ENCODE measurements around the gene MAML3. TPM values are rescaled to one million over a fixed set of nuclear protein-coding genes. Genes with fewer than 3 reads are reported as not detected.

Gene MAML3
- total and polyA plus RNA-seq, 9 donors, result 11.1 to 23.8 (median 14.9) TPM

GRCh38 chr4:140149846-140150635 lies 3.9 kb downstream of the MAML3 start:
- WGBS, 3 donors, result 0 to 1% (median 0%) methylated on average over 18 to 20 of the region's 20 CpGs
- H3K27ac ChIP-seq, result peak overlapping the region; percentile 96 to 99
- H3K27me3 ChIP-seq, result no peaks in the 10 kb centered on the region
- no peaks in the 10 kb centered on the region for H3K9me3 ChIP-seq
- DNase-seq, result peak; percentile 78 to 85 (median 83)
- H3K36me3 ChIP-seq, result no peaks in the 10 kb centered on the region
- H3K4me3 ChIP-seq, result peak overlapping the region; percentile 50
- intact Hi-C loops (cut with DNase I), result loop anchor here (2.0 to 10.0 kb wide), 15 partner anchors 85 to 495 kb away; no protein-coding TSS in a partner anchor
- peak in 1 of 3 donors; percentile 37 for TF ChIP-seq CTCF (IDR thresholded peaks at IDR 0.05)
- TF ChIP-seq EP300 (IDR thresholded peaks at IDR 0.05), result no peak
- peaks cover 2% of the 10 kb centered on the region for H3K4me1 ChIP-seq (ENCODE audit: insufficient read depth)

- peaks cover under 1% of the 10 kb centered on the region for H3K4me1 ChIP-seq (ENCODE audit: insufficient read depth)
- H3K4me3 ChIP-seq, result no peak overlapping the region
- H3K36me3 ChIP-seq, result no peaks in the 10 kb centered on the region
- H3K9me3 ChIP-seq, result no peaks in the 10 kb centered on the region
- no peak overlapping the region for H3K27ac ChIP-seq
- 87 to 98% (median 88%) methylated on average over 5 of the region's 5 CpGs for WGBS, 3 donors
- intact Hi-C loops (cut with DNase I), result loop anchor here in 1 of 4 donors (10.0 kb wide), 1 partner anchor 79 kb away; no protein-coding TSS in a partner anchor
- no peak for DNase-seq
- no peaks in the 10 kb centered on the region for H3K27me3 ChIP-seq
- TF ChIP-seq EP300 (IDR thresholded peaks at IDR 0.05) (no peak), CTCF (IDR thresholded peaks at IDR 0.05) (no peak), POLR2A (IDR thresholded peaks at IDR 0.05) (no peak)
Measured at GRCh38 chr4:140144050-140144449, 9.9 kb downstream of the MAML3 start.

- Histone ChIP-seq H3K4me1 (ENCODE audit: insufficient read depth) (peaks cover 9% of the 10 kb centered on the region), H3K4me3 (no peak overlapping the region), H3K9me3 (no peaks in the 10 kb centered on the region), H3K27me3 (no peaks in the 10 kb centered on the region), H3K36me3 (no peaks in the 10 kb centered on the region), H3K27ac (no peak overlapping the region)
- TF ChIP-seq EP300 (IDR thresholded peaks at IDR 0.05) (no peak), POLR2A (IDR thresholded peaks at IDR 0.05) (no peak), CTCF (IDR thresholded peaks at IDR 0.05) (no peak)
- no peak for DNase-seq
- intact Hi-C loops (cut with DNase I), result loop anchor here in 1 of 4 donors (10.0 kb wide), 1 partner anchor 77 kb away; no protein-coding TSS in a partner anchor
- 87 to 91% (median 90%) methylated on average over 4 of the region's 4 CpGs for WGBS, 3 donors
Measured at GRCh38 chr4:140141210-140141835, 12.7 kb downstream of the MAML3 start.

GRCh38 chr4:140140566-140140965 lies 13.4 kb downstream of the MAML3 start:
- Histone ChIP-seq H3K36me3 (no peaks in the 10 kb centered on the region), H3K27me3 (no peaks in the 10 kb centered on the region), H3K27ac (no peak overlapping the region), H3K4me3 (no peak overlapping the region), H3K9me3 (no peaks in the 10 kb centered on the region), H3K4me1 (ENCODE audit: insufficient read depth) (peaks cover 15% of the 10 kb centered on the region)
- DNase-seq, result no peak
- intact Hi-C loops (cut with DNase I), result loop anchor here in 1 of 4 donors (10.0 kb wide), 1 partner anchor 76 kb away; no protein-coding TSS in a partner anchor
- WGBS, 3 donors, result 97 to 99% (median 97%) methylated on average over 3 of the region's 3 CpGs
- TF ChIP-seq CTCF (IDR thresholded peaks at IDR 0.05) (no peak), EP300 (IDR thresholded peaks at IDR 0.05) (no peak), POLR2A (IDR thresholded peaks at IDR 0.05) (no peak)
